Measurements from ENCODE around the gene TBXAS1.

TBXAS1 gene

GRCh38 chr7:140006600-140006999 is 177.5 kb downstream of the TBXAS1 start:
- DNase-seq, result no peak

GRCh38 chr7:140007051-140007690 is 178.1 kb downstream of the TBXAS1 start:
- no peak for DNase-seq

DNA sequence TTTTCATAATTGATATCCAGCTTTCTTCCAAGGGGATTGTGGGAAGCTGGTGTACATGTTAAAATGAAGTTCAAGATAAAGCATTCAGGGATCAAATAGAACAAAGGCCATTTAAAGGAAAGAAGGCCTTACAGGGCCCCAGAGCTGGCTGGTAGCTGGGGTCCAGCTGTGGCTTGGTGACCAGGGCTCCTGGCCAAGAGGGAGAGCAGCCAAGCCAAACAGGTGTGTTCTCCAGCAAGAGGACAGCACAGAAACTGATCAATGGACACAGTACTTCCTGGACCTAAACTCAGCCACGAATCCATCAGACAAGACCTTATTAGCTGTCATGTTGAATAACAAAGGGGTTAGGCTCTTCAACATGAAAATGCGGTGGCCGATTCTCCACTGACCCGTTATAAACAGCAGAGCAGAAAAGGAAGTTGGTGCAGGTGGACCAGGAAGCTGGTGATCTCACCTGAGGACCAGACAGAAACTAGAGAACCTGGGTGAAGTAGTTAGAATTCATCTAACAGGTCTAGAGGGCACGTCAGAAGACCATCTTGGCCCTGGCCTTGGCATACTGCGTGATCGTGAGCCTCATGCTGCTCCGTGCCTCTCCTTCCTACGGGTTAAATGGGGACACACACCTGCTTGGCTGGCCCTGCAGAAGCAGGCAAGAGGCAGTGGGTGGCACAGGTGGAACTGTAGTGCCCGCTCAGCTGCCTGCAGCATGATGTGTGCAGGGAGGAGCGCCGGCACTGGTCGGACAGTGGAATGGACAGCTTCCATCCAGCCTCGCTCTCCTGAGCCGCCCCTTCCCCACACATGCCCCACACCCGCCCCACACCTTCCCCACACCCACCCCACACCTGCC is 179.9 kb downstream of the TBXAS1 start:
- DNase-seq, result no peak

GRCh38 chr7:140009735-140010134 is 180.7 kb downstream of the TBXAS1 start:
- no peak for DNase-seq

DNA sequence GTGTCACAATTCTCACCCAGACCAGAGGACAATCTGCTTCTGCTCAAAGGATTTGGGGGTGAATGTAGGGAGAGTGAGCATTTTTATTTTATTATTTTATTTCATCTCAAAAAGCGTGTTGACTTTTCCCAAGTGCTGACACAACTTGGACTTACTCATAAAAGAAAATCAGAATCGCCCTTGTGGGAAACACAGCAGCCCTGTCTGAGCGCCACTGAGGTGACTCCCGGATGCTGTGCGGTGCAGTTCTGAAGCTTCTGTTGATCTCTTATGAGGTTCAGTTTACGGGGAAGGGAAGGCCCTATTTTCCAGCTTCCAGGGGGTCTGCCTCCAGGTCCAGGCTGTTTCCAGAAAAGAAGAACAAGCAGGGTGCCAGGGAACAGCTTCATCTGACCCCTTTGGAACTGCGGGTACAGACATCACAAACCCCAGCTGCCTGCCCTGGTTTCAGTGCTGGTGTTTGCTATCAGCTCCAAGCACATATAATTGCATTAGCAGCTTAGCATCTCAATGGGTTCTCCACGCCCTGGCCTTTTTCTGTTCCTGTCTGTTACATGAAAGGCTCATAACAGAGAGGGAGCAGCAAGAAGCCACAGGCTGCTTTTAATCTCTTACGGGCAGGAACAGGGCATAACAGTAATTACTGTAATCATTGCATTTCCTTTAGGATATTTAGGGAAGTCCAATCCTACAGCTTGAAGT is 181.3 kb downstream of the TBXAS1 start:
- DNase-seq, result no peak

- DNase-seq, result no peak
These were observed 184.6 kb downstream of the TBXAS1 start for GRCh38 chr7:140013676-140014075.

- no peak for DNase-seq
These were observed 185.1 kb downstream of the TBXAS1 start for GRCh38 chr7:140014123-140014522.

GRCh38 chr7:140015471-140015970 is 186.5 kb downstream of the TBXAS1 start:
- no peak for DNase-seq

DNA sequence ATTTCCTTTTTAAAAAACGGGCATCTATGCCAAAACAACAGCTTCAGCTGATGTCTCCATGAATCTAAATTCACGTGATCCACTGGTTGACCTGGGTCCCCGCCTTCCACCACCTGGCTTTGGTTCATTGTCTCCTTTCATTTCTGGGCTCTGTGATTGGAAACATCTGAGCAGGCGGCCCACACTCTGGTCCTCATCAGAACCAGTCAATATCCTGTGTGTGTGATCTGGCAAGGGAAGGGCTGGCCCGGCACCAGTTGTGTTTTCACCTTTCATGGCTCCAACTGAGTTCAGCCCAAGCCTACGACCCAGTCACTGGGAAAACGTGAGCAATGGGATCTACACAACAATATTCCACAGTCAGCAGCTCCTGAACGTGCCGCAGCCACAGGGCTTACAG is 187.5 kb downstream of the TBXAS1 start:
- DNase-seq, result no peak

DNA sequence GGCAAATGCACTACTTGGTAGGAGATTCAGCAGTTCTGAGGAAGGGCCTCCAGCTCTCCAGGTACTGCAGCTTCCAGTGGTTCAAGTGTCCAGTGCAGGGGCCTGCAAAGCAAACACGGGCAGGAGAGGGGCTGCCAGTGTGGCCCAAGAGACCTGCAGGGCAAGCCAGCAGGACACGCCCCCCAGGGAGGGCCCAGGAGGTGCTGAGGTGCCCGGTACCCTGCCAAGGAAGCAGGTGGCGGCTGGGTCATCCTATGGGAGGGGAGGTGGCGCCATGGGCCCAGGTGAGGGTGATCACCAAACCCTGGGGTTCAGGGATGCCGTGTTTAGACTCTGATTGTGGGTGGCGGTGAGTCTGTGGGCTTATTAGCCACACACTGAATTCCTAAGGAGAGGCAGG is 188.0 kb downstream of the TBXAS1 start:
- DNase-seq, result no peak

- DNase-seq, result no peak
These were observed 188.5 kb downstream of the TBXAS1 start for GRCh38 chr7:140017543-140017942.

GRCh38 chr7:140018125-140019043 is 189.3 kb downstream of the TBXAS1 start:
- no peak for DNase-seq

DNA sequence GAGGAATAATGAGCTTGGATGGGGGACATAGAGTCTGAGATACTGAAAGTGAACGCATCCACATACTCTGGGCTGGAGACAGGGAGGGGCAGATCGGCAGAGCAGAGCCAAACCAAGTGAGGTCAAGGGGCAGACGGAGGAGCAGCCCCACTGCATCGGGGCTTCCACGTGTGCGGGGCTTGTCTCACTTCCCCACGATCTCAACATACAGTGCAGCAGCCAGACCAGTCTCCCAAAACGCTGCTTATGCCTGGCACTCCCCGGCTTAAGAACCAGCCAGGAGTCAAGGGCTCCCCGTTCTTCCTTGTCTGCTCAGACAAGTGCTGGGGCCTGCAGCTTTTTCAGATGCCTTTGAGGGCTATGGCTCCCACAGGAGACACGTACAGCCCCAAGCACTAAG is 190.1 kb downstream of the TBXAS1 start:
- DNase-seq, result no peak

- DNase-seq, result no peak
These were observed 190.5 kb downstream of the TBXAS1 start for GRCh38 chr7:140019606-140020005.

DNA sequence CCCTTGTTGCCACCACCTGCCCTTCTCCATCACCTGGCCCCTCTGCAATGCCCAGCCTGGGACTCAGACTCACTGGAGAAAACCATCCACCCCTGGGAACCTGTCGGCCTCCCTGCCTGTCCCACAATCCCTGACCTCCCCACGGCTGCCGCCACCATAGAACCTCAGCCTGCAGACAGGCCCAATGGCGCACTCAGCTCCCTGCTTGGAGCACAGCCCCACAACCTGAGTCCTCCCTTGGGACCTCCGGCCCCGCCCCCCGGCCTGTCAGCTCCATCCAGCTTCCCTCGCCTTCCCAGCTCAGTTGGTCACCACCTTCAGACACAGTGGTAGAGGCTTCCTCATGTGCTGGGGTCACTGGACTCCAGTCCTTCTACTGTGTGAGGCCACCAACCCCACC is 192.5 kb downstream of the TBXAS1 start:
- DNase-seq, result no peak

- DNase-seq, result no peak
These were observed 193.6 kb downstream of the TBXAS1 start for GRCh38 chr7:140022582-140023211.

DNA sequence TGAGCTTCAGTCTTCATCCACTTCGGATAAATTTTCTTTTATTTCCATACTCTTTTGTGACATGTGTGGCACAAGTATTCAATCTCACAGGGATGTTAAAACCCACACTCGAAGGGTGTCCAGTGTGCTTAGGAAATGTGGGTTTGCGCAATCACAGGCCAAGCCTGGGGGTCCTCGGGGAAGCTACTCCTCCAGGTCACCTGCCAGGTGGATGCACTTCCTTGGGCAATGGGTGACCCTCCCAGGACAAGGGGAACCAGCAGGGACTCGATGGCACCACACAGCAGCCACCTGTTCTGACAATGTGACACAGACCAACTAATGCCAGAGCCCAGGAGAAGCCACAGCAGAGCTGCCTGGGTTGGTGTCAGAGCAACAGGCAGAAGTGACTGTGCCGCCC is 194.7 kb downstream of the TBXAS1 start:
- DNase-seq, result no peak

GRCh38 chr7:140024585-140024984 is 195.5 kb downstream of the TBXAS1 start:
- DNase-seq, result no peak

- DNase-seq, result no peak
These were observed 196.2 kb downstream of the TBXAS1 start for GRCh38 chr7:140025241-140025640.

DNA sequence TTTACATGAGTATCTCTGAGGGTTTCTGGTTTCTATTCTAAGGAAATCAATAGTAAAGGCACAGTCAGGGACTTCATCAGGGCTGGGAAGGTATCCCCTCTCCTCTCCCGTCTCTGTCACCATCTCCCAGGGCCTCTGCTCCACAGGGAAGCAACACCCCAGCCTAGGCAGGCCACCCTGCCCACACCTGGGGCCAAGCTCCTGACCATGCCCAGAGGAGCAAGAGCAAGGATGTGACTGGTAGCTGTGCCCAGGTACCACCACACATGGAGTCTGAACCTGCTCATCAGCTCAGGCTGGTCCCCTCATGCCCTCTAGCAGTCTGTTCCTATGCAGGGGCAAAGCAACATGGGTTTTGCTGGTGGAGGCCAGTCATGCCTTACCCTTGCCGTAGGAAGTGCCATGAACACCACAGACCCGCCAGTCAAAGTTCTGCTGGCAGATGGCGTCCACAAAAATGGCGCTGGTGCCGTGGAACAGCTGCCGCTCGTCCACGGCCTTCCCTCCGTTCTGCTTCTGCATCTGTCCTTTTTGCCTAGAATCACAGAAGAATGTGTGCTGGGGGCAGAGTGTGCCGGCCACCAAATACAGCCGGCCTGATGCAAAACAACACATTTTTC is 196.9 kb downstream of the TBXAS1 start:
- no peak for DNase-seq

GRCh38 chr7:140026935-140027334 is 197.9 kb downstream of the TBXAS1 start:
- no peak for DNase-seq

DNA sequence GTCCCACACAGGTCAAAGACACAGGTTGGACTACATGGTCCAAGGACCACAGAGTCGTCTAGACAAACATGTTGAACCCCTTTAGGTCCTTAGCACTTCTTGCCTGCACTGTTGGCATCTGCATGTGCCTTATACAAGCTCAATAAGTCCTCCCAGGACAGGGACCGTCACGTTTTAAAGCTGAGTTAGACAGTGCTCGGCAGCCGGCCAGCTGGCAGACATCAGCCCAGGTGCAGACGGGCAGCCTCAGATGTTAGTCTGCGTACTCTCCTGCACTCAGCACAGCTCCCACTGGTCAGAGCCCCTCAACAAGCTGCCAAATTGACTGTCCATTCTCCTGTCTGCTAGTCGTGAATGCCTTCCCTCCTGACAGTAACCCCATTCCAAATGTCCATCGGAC is 198.8 kb downstream of the TBXAS1 start:
- DNase-seq, result no peak
